Hepatocyte (in vitro differentiated cells): Measurements from ENCODE around the gene KRI1. TPM values are rescaled to one million over a fixed set of nuclear protein-coding genes. Genes with fewer than 3 reads are reported as not detected.

ENCODE experiments used
- DNase-seq: peaks from one replicate; pipeline ENCODE4 v3.0.0-alpha.2; 2016; ENCODE audit warnings: low spot score
- H2AFZ ChIP-seq: fragments of 200-600 bp; sonication (generic); 2 replicates; pipeline ENCODE4 v1.6.0; 2016; ENCODE audit warnings: antibody characterized with exemption, mild to moderate bottlenecking
- H3K27ac ChIP-seq: fragments of 200-600 bp; sonication (generic); 2 replicates; pipeline ENCODE4 v1.5.1; 2016; ENCODE audit warnings: mild to moderate bottlenecking
- H3K27me3 ChIP-seq: fragments of 200-600 bp; sonication (generic); 2 replicates; pipeline ENCODE4 v1.6.1; 2016
- H3K36me3 ChIP-seq: fragments of 200-600 bp; sonication (generic); replicated peaks from 2 replicates; pipeline ENCODE4 v1.5.1; 2016; ENCODE audit warnings: low read depth; ENCODE audit not compliant: insufficient read depth
- H3K4me1 ChIP-seq: fragments of 200-600 bp; sonication (generic); 2 replicates; pipeline ENCODE4 v1.5.1; 2016; ENCODE audit warnings: mild to moderate bottlenecking, moderate library complexity; ENCODE audit not compliant: insufficient read depth
- H3K4me2 ChIP-seq: fragments of 200-600 bp; sonication (generic); 2 replicates; pipeline ENCODE4 v1.6.0; 2016
- H3K4me3 ChIP-seq: fragments of 200-600 bp; sonication (generic); 2 replicates; pipeline ENCODE4 v1.5.1; 2016; ENCODE audit warnings: mild to moderate bottlenecking
- H3K79me2 ChIP-seq: fragments of 200-600 bp; sonication (generic); 2 replicates; pipeline ENCODE4 v1.6.0; 2017; ENCODE audit warnings: mild to moderate bottlenecking
- H3K9me2 ChIP-seq: fragments of 200-600 bp; sonication (generic); replicated peaks from 2 replicates; pipeline ENCODE4 v1.6.0; 2017; ENCODE audit warnings: mild to moderate bottlenecking; ENCODE audit not compliant: insufficient read depth
- H3K9me3 ChIP-seq: fragments of 200-600 bp; sonication (generic); 2 replicates; pipeline ENCODE4 v1.5.1; 2016; ENCODE audit warnings: low read depth, mild to moderate bottlenecking
- H4K20me1 ChIP-seq: fragments of 200-600 bp; sonication (generic); 2 replicates; pipeline ENCODE4 v1.6.0; 2016; ENCODE audit warnings: mild to moderate bottlenecking; ENCODE audit not compliant: insufficient read depth, poor library complexity, severe bottlenecking
- EZH2 ChIP-seq: fragments of 200-600 bp; sonication (generic); IDR thresholded peaks from 2 replicates; pipeline ENCODE4 v1.6.1; 2016; ENCODE audit warnings: antibody characterized with exemption, mild to moderate bottlenecking, borderline replicate concordance
- EZH2phosphoT487 ChIP-seq: fragments of 200-600 bp; sonication (generic); IDR thresholded peaks from one replicate; pipeline ENCODE4 v1.6.1; 2018; ENCODE audit warnings: antibody characterized with exemption, mild to moderate bottlenecking, low read depth, moderate library complexity; ENCODE audit not compliant: unreplicated experiment, severe bottlenecking
- WGBS: methylation state at CpG from one replicate; pipeline ENCODE4 v1.1.6; 2016; ENCODE audit warnings: low lambda C conversion rate; ENCODE audit errors: missing lambda C conversion rate; 5-methylcytosine and 5-hydroxymethylcytosine counted together
- polyA plus RNA-seq: library from polyadenylated mRNA; unstranded; fragments of >200 nt; fragmentation: Nextera tagmentation; extraction: Ambion mirVana; gene quantifications from 2 replicates; pipeline ENCODE4 v1.2.1, GENCODE V29; 2016
- total RNA-seq: library from RNA; depleted of rRNA; stranded (reverse); fragments of >200 nt; gene quantifications from 2 replicates; pipeline ENCODE4 v1.2.3, GENCODE V29; 2014
- TF ChIP-seq, protein P1 (sequence below): fragments of 200-600 bp; sonication (generic); IDR thresholded peaks from 2 replicates; pipeline ENCODE4 v1.5.1; 2016; ENCODE audit warnings: antibody characterized with exemption, mild to moderate bottlenecking; ENCODE audit not compliant: poor library complexity

The KRI1 gene
- total and polyA plus RNA-seq, 2 experiments from 2014 or later = 7.8 to 18.3 TPM

DNA sequence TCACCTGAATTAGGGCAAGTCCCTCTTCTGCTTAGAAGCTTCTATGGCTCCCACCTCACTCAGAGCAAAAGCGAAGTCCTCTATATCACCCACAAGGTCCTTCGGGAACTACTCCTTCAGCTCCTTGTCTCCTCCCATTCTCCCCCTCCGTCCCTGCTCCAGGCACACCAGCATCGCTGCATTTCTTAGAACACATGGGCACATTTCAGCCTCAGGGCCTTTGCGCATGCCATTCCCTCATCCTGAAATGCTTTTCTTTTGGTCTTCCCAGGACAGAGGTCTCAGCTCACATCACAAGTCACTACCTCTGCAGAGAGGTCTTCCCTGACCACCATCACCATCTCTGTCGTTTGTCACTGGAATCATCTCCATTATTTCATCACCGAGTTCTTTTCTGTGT is 52.6 kb downstream of the KRI1 start:
- Histone ChIP-seq H3K79me2 (no peaks in the 10 kb centered on the region), H3K36me3 (no peaks in the 10 kb centered on the region), H3K27ac (no peak overlapping the region), H3K4me3 (no peak overlapping the region), H3K9me2 (no peaks in the 10 kb centered on the region), H2AFZ (no peak overlapping the region), H3K27me3 (peaks cover 65% of the 10 kb centered on the region), H3K4me2 (no peak overlapping the region), H3K9me3 (no peaks in the 10 kb centered on the region), H3K4me1 (peaks cover 5% of the 10 kb centered on the region), H4K20me1 (no peaks in the 10 kb centered on the region)
- WGBS = 87% methylated on average over 7 of the region's 7 CpGs
- TF ChIP-seq EZH2phosphoT487 = no peak
- no peak for DNase-seq

GRCh38 chr19:10510301-10510802 is 55.5 kb downstream of the KRI1 start:
- H3K9me3 ChIP-seq = no peaks in the 10 kb centered on the region
- no peaks in the 10 kb centered on the region for H3K36me3 ChIP-seq
- TF ChIP-seq, protein P1, sequence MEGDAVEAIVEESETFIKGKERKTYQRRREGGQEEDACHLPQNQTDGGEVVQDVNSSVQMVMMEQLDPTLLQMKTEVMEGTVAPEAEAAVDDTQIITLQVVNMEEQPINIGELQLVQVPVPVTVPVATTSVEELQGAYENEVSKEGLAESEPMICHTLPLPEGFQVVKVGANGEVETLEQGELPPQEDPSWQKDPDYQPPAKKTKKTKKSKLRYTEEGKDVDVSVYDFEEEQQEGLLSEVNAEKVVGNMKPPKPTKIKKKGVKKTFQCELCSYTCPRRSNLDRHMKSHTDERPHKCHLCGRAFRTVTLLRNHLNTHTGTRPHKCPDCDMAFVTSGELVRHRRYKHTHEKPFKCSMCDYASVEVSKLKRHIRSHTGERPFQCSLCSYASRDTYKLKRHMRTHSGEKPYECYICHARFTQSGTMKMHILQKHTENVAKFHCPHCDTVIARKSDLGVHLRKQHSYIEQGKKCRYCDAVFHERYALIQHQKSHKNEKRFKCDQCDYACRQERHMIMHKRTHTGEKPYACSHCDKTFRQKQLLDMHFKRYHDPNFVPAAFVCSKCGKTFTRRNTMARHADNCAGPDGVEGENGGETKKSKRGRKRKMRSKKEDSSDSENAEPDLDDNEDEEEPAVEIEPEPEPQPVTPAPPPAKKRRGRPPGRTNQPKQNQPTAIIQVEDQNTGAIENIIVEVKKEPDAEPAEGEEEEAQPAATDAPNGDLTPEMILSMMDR = peak; percentile 65
- TF ChIP-seq EZH2phosphoT487 = no peak
- 13% methylated on average over 15 of the region's 15 CpGs for WGBS
- H3K27me3 ChIP-seq = peaks cover 36% of the 10 kb centered on the region
- no peaks in the 10 kb centered on the region for H3K9me2 ChIP-seq
- H3K4me1 ChIP-seq = no peaks in the 10 kb centered on the region
- no peaks in the 10 kb centered on the region for H3K79me2 ChIP-seq
- no peak overlapping the region for H2AFZ ChIP-seq
- DNase-seq = peak; percentile 30
- no peak overlapping the region for H3K4me3 ChIP-seq
- H3K27ac ChIP-seq = no peak overlapping the region
- peak overlapping the region; percentile 54 for H3K4me2 ChIP-seq
- H4K20me1 ChIP-seq = no peaks in the 10 kb centered on the region

- Histone ChIP-seq H3K9me2 (no peaks in the 10 kb centered on the region), H3K79me2 (no peaks in the 10 kb centered on the region), H3K27ac (no peak overlapping the region), H3K4me3 (no peak overlapping the region), H2AFZ (no peak overlapping the region), H4K20me1 (no peaks in the 10 kb centered on the region), H3K27me3 (peaks cover 20% of the 10 kb centered on the region), H3K36me3 (no peaks in the 10 kb centered on the region), H3K4me1 (no peaks in the 10 kb centered on the region), H3K4me2 (no peak overlapping the region), H3K9me3 (no peaks in the 10 kb centered on the region)
- DNase-seq = no peak
- 79% methylated on average over 3 of the region's 3 CpGs for WGBS
- TF ChIP-seq EZH2 (no peak), EZH2phosphoT487 (no peak)
- TF ChIP-seq, protein P1 = no peak
Measured at GRCh38 chr19:10508707-10509106, 57.1 kb downstream of the KRI1 start.

DNA sequence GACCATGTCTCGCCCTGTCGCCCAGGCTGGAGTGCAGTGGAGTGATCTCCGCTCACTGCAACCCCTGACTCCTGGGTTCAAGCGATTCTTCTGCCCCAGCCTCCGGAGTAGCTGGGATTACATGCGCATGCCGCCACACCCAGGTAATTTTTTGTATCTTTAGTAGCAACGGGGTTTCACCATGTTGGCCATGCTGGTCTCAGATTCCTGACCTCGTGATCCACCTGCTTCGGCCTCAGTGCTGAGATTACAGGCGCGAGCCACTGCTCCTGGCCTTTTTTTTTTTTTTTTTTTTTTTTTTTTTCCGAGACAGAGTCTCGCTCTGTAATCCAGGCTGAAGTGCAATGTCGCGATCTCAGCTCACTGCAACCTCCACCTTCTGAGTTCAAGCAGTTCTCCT is 57.8 kb downstream of the KRI1 start:
- Histone ChIP-seq H2AFZ (no peak overlapping the region), H3K27me3 (peaks cover 13% of the 10 kb centered on the region), H3K9me3 (no peaks in the 10 kb centered on the region), H3K9me2 (no peaks in the 10 kb centered on the region), H3K36me3 (no peaks in the 10 kb centered on the region), H3K4me1 (no peaks in the 10 kb centered on the region), H3K79me2 (no peaks in the 10 kb centered on the region), H3K27ac (no peak overlapping the region), H3K4me2 (no peak overlapping the region), H3K4me3 (no peak overlapping the region), H4K20me1 (no peaks in the 10 kb centered on the region)
- no peak for DNase-seq
- WGBS = 89% methylated on average over 14 of the region's 16 CpGs
- no peak for TF ChIP-seq EZH2phosphoT487
- TF ChIP-seq, protein P1 = no peak
- no peak for TF ChIP-seq EZH2
